Activated effector memory CD4-positive, alpha-beta T cell treated with anti-CD3 and anti-CD28 coated beads, Interleukin-2, amount 50 U/mL, for 16 hours (primary cell): ENCODE measurements around the gene DTX1.

Experiments used
- DNase-seq: peaks from one replicate; pipeline ENCODE4 v3.0.0-alpha.2; 2020

Gene DTX1

DNA sequence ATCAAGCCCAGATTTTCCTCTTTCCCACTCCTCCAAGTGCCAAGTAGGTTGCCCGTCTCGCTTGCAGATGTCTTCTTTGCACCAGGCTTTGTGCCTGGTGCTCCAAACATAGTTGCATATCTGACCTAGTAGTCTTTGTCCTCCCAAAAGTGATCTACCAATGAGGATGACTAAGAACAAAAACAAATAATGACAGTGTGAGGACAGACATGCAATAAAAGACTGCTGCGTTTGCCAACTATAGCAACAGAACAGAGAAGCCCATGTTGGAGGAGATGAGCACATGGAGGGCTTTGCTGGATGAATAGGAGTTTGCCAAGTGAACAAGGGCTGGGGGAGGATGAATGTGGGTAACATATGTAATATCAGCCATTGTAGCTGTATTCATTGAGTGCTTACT, 15.6 kb downstream of the DTX1 start:
- no peak for DNase-seq

DNA sequence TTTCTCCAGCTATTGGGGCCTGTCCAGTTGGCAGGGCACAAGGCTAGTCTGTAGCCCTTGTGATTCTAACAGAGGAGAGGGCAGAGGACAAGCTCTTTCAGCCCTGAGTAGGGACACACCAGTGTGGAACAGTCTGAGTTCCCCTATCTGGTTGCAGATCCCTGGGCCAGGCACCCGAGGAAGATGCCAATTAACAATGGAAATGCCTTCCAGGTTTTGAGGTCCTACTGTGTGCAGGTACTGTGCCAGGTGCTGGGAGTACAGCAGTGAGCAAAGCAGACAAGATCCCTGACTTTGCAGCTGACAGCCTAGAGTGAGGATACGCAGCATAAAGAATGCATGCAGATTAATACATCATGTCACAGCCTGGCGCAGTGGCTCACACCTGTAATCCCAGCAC, 17.1 kb downstream of the DTX1 start:
- no peak for DNase-seq

DNA sequence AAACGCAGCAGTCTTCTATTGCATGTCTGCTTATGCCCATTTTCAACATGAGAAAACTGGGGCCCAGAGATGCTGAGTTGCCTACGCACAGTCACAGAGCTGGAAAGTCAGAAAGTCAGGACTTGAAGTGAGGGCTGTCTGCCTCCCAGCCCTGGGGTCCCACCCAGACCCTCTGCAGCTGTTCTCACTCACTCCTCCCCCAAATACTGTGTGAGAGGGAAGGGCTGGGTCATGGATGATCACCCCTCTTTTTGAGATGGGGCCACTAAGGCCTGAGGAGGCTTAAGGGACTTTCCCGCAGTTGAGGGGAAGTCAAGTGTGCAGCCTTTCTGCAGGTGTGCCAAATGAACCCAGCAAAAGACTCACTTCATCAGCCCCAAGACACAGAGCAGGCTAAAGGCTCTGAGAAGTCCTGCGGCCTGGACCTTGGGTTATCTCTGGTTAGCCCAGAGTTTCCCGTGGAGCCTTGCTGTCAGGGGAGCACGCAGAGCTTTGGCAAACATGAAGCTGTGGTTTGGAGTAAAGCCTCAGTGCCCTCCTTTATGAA, 18.7 kb downstream of the DTX1 start:
- no peak for DNase-seq

DNA sequence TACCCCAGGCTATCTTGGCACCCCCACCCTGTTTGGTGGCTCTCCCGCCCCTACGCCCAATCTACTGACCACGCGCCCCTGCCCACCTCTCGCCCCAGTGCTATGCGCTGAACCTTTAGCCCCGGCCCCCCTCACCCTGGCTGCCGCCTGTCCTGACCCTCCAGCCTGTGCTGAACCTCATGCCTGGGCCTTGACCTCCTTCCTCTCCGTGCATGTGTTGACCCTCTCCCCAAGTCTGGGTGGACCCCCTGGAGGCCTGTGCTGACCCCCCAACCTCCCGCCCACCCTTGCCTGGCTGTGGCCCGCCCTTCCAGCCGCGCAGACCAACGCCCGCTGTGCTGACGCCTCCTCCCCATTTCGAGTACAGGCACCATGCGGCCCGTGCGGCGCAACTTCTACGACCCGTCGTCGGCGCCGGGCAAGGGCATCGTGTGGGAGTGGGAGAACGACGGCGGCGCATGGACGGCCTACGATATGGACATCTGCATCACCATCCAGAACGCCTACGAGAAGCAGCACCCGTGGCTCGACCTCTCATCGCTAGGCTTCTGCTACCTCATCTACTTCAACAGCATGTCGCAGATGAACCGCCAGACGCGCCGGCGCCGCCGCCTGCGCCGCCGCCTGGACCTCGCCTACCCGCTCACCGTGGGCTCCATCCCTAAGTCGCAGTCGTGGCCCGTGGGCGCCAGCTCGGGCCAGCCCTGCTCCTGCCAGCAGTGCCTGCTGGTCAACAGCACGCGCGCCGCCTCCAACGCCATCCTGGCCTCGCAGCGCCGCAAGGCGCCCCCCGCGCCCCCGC, 20.7 kb downstream of the DTX1 start:
- DNase-seq, result no peak

DNA sequence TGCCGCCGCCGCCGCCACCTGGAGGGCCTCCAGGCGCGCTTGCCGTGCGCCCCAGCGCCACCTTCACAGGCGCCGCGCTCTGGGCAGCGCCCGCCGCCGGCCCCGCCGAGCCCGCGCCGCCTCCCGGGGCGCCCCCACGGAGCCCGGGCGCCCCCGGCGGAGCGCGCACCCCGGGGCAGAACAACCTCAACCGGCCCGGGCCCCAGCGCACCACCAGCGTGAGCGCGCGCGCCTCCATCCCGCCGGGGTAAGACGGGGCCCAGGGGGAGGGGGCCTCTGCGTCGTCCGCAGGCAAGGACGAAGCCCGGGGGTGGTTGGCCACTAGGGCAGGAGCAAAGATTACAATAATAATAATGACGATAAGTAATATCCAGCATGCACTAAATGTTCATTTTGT, 21.3 kb downstream of the DTX1 start:
- DNase-seq, result no peak

DNA sequence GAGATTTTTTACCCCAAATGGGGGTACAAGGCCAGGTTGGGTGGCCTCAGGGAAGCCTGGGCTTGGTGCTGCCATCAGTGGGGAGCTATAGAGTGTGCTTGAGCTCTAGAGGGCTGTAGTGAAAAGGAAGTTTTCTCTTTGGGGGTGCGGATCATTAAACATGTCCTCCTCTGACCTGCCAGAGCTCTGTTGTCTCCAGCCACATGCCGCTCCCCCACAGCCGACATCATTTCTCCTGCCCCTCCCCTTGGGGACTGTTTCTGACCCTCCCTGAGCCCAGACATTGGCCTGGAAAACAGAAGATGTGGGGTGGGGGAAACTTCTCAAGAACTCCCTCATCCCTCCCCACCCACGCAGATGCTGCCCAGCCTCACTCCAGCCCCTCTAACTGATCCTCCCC, 25.3 kb downstream of the DTX1 start:
- no peak for DNase-seq

DNA sequence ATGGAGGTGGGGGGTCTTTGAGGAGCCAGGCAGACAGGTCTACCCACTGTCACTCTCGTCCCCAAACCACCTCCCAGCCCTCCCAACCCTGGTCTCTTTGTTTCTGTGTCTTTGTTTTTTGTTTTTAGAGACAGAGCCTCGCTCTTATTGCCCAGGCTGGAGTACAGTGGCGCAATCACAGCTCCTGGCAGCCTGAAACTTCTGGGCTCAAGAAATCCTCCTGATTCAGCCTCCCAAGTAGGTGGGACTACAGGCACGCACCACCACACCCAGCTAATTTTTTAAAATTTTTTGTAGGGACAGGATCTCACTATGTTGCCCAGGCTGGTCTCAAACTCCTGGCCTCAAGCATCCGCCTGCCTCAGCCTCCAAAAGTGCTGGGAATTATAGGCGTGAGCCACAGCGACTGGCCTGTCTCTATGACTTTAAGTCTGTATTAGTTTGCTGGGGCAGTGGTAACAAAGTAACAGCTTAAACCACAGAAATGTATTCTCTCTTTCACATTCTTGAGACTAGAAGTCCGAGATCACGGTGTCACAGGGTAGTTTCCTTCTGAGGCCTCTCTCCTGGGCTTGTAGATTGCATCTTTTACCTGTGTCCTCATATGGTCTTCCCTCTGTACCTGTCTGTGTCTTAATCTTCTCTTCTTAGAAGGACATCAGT, 26.1 kb downstream of the DTX1 start:
- no peak for DNase-seq

DNA sequence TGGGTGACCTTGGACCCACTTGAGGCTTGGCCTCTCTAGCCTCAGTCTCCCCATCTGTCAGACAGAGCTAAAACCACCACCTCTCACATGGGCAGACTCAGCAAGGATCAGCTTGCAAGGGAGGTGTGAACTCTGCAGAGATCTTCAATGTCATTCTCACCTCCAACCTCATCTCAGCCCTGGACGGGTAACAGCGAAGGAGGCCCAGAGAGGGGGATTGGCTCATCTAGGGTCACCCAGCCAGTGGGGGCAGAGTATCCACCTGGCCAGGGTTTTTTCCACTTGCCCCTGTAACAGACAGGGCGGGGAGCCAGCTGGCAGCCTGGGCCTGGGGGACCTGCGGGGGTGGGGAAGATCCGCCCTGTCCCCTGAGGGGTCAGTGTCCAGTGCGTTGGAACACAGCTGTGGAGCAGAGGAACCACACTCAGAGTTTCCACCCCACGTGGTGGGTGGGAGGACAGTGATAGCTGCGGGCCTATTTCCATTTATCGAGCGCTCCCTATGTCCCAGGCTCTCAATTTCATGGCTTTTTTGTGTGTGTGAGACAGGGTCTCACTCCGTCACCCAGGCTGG, 27.4 kb downstream of the DTX1 start:
- DNase-seq, result no peak

DNA sequence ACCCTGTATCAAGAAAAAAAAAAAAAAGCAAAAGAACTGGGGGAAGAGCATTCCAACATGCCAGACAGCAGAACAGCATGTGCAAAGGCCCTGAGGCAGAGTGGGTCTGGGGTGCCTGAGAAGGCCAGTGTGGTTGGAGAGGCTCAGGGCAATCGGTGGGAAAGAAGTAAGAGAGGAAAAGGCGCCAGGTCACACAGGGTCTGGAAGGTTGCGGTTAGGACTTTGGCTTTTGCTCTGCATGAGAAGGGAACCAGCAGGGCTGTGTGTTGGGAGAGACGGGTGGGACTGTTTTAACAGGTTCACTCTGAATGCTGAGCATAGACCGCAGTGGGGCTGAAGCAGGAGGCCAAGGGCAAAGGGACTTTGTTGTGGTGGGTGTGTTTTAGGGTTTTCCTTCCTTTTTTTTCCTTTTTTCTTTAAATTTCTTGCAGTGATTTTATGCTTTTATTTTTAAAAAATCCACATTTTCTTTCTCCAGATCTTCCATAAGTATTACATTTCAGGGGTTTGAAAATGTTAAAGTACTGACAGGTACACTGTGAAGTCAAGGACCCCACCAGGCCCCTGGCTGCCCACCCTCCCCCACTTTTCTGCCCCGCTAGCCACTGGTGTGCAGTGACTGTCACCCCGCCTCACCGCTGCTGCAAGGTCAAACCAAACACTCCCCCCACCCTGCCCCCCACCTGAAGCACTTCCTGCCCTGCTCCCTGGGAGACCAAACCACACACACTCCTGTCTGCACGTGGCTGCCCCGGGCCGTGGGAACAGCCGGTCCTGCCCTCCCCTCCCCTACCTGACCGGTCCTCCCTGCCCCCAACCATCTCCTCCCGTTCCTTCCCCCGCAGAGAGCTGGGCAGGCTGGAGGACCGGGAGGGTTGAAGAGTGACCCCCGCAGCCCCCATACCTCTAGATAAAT, 30.0 kb downstream of the DTX1 start:
- peak; percentile 76 for DNase-seq

DNA sequence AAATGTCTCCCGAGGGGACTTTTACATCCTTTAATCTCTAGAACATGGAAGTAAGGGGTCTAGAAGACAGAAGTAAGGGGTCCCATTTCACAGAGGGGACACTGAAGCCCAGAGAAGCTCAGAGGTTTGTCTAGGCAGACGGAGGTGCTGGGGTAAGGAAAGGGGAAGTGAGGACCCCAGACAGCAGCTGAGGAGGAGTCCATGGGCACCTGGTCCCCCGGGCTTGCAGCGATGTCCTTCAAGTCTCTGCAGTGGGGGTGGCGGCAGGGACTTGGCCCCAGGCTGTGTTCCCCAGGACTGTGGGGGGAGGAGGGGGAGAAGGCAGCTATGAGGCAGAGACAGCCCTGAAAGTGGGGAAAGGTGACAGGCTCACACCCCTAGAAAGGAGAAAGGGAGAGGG, 30.7 kb downstream of the DTX1 start:
- DNase-seq, result no peak

DNA sequence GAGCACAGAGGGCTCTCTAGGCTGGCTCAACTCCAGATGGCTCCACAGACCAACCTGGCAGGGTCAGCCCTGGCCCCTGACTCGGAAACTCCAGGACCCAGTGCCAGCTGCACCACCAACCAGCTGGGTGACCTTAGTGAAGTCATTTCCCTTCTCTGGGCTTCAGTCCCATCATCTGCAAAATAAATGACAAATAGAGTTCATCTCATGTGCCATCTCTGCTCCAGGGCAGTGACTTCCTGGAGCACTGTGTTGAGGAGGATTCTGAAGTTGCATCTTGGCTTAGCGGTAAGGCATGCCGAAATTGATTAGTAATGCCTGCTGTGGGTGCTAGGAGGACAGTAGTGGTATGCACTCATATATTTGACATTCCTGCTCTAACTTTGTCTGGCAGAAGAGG, 31.5 kb downstream of the DTX1 start:
- DNase-seq, result no peak

DNA sequence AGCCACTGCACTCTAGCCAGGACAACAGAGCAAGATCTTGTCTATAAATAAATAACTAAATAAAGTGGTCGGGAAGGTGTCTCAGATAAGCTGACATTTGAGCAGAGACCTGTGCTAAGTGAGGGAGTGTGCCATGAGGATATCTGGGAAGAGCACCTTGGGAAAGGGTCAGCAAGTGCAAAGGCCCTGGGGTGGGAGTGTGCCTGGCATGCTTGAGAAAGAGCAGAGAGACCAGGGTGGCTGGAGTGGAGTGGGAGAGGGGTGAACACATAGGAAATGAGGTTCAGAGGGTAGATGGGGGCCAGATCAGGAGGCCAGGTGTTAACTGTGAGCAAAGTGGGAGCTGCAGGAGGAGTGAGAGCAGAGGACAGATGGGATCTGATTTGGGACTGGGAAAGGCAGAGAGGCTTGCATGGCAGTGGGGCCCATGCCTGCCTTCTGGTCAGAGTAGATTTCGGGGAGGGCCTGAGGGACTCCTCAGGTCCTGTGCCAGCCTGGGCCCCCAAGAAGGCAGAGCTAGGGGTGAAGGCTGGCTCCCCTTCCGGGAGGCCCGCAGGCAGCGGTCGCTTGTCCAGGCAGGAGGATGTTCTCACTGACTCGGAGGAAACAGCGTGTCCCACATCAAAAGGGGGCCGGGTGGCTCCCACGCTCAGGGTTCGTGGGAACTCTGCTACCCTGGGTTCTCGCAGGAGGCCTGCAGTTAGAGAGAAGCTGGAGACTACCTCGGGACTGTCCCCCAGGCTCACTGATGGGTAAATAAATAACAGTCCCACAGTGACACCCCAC, 32.6 kb downstream of the DTX1 start:
- peak; percentile 86 for DNase-seq

DNA sequence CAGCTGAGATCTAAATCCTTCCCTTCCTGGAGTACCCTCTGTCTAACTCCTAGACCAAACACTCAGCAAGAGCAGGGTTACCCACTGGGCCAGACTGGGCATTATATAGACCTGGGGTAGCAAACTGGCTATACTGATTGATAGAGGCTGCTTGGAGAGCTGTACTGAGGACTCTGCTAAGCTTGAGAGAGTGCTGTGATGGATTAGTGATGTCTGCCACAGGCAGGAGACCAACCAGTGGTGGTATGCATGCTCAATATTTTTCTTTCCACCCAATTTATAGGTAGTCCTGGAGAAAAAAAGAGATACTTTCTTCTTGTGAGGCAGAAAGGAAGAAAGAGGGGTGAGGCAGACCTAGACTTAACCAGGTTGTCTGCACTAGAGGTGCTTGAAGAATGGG, 33.3 kb downstream of the DTX1 start:
- DNase-seq, result no peak

DNA sequence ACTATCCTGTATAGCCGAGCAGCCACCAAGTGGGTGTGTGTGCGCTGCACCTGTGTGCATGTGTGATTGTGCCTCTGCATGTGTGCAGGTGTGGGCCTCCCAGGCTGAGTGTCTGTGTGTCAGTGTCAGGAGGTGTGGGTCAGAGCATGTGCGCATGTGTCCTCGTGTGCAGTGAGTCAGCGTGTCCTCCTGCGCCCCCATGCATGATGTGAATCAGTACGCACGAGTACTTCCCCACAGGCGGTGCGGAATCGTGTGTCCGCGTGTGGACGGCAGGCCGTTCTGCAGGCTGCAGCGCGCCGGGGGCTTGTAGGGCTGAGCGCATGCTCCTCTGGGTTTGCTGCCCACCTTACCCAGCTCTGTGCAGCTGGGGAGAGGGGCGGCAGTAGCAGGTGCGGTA, 34.2 kb downstream of the DTX1 start:
- no peak for DNase-seq

DNA sequence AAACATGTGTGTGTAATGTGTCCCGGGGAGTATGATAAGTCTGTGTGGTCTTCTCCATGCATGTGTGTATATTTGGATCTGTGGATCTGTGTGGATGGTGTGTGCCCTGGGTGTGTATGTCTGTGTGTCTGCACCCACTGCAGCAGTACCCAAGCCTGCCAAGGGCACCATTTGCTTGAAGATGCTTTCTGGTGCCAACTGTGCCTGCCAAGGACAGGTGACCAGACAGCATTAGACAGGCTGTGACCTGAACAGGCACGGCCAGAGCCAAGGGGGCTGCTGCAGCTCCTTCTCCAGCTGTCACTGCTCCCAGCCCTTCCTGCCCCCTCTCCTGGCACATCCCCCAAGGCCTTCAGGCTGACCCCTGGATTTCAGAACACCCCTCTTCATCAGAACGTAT, 35.0 kb downstream of the DTX1 start:
- DNase-seq, result no peak

DNA sequence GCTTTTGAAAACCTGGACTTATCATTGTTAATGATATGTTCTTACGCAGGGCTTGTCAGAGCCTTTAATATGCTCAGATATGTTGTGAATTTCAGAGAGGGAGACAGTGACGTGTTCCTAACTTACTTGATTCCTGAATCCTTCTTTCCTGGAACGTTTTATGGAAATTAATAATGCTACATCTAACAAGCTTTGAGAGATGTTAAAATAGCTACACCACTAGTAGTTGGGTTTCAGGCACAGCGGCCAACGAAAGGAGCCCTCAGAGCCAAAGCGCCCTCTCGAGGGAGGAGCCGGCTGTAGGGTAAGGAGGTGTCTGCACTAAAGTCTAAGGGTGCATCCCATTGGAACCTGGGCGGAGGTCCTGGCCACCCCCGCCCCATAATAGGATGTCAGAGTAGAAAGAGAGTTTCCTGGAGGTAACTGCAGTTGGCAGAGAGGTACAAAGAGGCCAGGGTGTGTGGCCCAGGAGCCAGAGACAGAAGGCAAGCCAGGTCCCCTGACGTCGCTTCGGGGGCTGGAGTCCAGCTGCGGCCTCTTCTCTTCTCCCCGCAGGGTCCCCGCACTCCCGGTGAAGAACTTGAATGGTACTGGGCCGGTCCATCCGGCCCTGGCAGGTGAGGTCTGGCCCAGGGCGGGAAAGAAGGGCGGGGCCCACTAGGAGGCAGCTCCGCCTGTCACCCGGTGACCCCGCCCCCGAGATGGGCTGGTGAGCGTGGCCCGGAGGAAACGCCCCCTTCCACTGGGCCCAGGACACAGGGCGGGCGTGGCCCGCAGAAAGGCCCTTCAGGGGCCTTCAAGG, 36.3 kb downstream of the DTX1 start:
- no peak for DNase-seq

DNA sequence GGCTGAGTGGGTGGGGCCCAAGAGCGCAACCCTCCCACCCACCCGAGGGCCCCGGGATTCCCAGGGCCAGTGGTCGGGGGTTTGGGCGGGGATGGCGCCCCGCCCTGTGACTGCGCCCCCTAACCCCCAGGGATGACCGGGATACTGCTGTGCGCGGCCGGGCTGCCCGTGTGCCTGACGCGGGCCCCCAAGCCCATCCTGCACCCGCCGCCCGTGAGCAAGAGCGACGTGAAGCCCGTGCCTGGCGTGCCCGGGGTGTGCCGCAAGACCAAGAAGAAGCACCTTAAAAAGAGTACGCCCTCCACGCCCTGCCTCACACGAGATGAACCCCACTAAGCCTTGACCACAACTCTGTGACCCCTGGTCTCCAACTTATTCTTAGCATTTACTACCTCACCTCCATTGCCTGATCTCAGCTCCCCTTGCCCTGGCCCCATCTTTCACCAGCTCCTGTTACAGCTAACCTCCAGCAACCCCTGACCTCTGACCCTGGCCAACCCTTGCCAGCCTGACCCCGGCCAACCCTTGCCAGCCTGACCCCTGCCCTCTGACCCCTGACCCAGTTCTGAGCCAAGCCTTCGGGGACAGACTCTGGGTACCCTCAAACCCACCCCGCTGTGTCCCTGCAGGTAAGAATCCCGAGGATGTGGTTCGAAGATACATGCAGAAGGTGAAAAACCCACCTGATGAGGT, 37.0 kb downstream of the DTX1 start:
- DNase-seq, result no peak

DNA sequence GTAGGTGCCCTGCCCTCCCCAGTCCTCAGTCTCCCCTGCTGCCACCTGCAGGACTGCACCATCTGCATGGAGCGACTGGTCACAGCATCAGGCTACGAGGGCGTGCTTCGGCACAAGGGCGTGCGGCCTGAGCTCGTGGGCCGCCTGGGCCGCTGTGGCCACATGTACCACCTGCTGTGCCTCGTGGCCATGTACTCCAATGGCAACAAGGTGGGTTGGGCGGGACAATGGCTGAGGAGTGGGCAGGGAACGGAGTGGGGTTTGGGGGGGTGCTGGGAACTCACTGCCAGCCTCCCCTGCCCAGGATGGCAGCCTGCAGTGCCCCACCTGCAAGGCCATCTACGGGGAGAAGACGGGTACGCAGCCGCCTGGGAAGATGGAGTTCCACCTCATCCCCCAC, 38.2 kb downstream of the DTX1 start:
- DNase-seq, result no peak

DNA sequence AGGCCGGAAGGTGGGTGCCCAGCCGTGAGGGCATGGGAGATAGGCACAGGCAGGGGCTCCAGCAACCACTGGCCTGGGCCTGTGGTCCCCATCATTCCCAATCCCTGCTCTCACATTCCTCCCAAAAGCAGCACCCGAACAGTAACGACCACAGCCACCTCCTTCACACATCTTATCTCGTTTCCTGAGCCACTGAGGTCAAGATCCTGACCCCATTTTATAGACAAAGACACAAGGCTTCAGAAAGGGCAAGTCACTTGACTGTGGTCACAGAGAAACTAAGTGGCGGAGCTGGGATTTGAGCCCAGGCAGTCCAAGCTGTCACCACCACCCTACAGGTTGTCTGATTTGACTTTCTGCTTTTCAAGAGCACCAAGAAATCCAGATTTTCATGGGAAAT, 38.9 kb downstream of the DTX1 start:
- DNase-seq, result no peak

DNA sequence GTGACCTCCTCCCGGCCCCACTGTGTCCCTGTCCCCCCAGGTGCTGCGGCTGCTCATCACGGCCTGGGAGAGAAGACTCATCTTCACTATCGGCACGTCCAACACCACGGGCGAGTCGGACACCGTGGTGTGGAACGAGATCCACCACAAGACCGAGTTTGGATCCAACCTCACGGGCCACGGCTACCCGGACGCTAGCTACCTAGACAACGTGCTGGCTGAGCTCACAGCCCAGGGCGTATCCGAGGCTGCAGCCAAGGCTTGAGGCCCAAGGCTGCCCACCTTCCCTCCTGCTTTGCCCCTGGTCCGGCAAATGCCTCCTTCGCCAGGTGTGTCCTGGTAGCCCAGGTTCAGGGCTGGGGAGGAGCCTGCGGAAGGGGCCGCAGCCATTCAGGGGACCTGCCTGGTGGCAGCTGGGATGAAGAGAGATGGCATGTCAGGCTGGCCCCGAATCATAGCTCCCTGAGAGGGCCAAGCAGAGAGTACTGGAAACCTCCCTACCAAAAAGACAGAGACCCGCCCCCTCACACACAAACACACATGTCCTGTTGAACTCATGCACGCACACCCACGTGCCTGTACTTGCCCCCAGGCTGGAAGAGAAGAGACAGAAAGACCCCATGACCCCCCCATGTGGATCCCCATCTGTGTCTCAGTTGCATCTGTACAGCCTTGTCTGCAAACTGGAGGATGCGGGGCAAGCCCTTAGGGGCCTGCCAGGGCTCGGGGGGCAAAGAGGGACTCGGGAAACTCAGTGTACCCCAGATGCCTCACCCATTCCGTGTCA, 40.3 kb downstream of the DTX1 start:
- DNase-seq, result no peak
